Panc1 (cell line): ENCODE data around the gene IFI6.
A peak's percentile ranks its signal among the peaks of the same experiment; 100 is the strongest.

ENCODE experiments used
- TCF7L2 ChIP-seq: IDR thresholded peaks from 2 replicates; pipeline ENCODE4 v1.6.1; 2011; ENCODE audit warnings: mild to moderate bottlenecking, low read depth, low read length, inconsistent platforms
- TF ChIP-seq, protein P1 (sequence below): fragments of 450-650 bp; IDR thresholded peaks from 2 replicates; pipeline ENCODE4 v1.5.1; 2017; ENCODE audit warnings: mild to moderate bottlenecking

DNA sequence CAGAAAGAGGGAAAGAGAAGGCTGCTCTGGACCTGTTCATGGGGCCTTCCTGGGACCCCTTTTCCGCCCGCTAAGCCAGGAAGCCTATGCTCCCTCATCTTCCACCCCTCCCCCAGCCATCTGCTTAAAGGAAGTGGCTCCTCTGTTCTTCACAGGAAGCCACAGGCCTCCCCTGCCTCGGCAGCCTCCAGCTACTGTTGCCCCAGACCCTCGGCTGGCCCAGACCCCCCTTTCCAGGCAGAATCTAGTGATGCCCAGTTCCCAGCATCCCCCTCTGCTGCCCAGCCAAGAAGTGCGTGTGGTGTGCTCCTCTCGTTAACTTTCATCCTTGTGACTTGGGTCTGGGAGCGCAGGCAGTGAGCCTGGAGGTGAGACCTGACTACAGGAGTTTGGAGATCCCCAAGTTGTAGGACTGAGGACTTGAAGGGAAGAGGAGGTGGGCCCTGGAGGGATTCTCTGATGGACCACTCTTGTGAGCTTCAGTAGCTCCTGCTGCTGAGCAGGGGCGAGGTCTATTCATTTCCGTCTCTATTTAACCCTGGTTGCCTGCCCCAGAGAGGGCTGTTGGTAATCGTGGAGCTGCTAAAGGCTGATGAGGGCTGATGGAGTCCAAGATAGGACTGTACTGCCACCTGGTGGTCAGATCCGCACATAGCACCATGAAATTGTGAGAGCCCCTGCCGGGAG lies 9.1 kb downstream of the IFI6 start:
- TF ChIP-seq TCF7L2, result no peak
- TF ChIP-seq, protein P1, sequence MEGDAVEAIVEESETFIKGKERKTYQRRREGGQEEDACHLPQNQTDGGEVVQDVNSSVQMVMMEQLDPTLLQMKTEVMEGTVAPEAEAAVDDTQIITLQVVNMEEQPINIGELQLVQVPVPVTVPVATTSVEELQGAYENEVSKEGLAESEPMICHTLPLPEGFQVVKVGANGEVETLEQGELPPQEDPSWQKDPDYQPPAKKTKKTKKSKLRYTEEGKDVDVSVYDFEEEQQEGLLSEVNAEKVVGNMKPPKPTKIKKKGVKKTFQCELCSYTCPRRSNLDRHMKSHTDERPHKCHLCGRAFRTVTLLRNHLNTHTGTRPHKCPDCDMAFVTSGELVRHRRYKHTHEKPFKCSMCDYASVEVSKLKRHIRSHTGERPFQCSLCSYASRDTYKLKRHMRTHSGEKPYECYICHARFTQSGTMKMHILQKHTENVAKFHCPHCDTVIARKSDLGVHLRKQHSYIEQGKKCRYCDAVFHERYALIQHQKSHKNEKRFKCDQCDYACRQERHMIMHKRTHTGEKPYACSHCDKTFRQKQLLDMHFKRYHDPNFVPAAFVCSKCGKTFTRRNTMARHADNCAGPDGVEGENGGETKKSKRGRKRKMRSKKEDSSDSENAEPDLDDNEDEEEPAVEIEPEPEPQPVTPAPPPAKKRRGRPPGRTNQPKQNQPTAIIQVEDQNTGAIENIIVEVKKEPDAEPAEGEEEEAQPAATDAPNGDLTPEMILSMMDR, result peak; percentile 93
